OCI-LY1 (cell line): ENCODE data around the gene NINJ2.

Experiments used
- CTCF ChIP-seq: fragments of 200-600 bp; sonication (generic), shearing (Covaris generic); IDR thresholded peaks from 2 replicates; pipeline ENCODE4 v1.5.1; 2017; ENCODE audit warnings: mild to moderate bottlenecking, antibody characterized with exemption, low read length, moderate library complexity, mixed read lengths
- EZH2 ChIP-seq: fragments of 200-600 bp; sonication (generic), shearing (Covaris generic); IDR thresholded peaks from 2 replicates; pipeline ENCODE4 v1.8.0; 2017; ENCODE audit warnings: borderline replicate concordance, mixed run types, mild to moderate bottlenecking, antibody characterized with exemption, low read length, moderate library complexity, mixed read lengths

- TF ChIP-seq EZH2, result no peak
- TF ChIP-seq CTCF, result no peak
Measured at GRCh38 chr12:572532-572899, 90.7 kb downstream of the NINJ2 start.
